Daoy (cell line): ENCODE data around the gene MILR1. TPM values are rescaled to one million over a fixed set of nuclear protein-coding genes. Genes with fewer than 3 reads are reported as not detected.
A peak's percentile ranks its signal among the peaks of the same experiment; 100 is the strongest.
"Not testable (repeated sequence)": the region's sequence is repeated elsewhere in the genome, so short reads cannot be mapped to it uniquely, and the experiment has no call there.

Experiments
- DNase-seq: peaks from one replicate; pipeline ENCODE4 v3.0.0-alpha.2; 2015; ENCODE audit warnings: low read depth
- total RNA-seq: library from RNA; depleted of rRNA; stranded (reverse); fragments of >200 nt; shearing (Covaris generic); gene quantifications from 2 replicates; pipeline ENCODE4 v1.2.3, GENCODE V29; 2014

Gene MILR1
- total RNA-seq, 1 experiment from 2014 or later = 5.1 TPM

DNA sequence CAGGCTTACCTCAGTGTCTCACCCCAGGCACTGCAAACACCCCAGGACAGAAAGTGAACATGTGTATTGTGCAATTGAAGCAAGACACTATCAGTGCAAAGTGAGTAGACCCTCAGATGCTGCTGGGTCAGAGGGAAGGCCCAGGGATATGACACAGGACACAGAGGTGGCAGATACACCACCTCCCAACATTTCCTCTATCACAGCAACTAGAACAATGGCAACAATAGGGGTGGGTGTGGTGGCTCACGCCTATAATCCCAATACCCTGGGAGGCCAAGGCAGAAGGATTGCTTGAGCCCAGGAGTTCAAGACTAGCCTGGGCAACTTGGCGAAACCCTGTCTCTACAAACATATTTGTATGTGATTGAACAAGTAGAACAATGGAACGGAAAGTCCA is 22.5 kb downstream of the MILR1 start:
- DNase-seq = no peak

DNA sequence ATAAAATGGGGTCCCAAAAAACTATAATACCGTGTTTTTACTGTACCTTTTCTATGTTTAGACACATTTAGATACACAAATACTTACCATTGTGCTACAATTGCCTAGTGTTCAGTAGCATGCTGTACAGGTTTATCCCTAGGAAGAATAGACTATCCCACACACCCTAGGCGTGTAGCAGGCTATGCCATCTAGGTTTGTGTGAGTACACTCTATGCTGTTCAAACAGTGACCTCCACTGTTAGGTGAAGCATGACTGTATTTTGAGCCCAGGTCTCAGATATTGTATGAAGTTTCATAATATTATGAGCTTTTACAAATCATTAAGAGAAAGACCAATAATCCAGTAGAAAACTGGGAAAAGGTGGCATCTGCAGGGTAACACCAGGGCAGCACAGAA is 23.6 kb downstream of the MILR1 start:
- DNase-seq = no peak

DNA sequence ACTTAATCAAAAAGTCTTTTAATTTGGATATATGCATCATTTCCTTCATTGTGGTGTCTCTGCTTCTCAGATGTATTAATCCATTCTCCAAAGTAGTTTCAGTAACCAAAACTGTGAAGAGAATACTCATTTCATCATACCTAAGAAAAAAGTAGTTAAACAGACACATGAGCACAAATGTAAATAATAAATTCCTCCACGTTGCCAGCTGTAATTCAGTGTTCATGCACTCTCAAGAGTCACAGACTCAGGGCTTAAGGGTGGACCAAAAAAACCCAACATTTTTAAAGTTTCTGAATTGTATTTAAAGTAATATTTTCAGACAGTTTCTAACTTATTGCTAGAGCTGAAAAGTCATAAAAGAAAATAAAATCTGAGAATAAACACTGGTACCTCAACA is 28.9 kb downstream of the MILR1 start:
- no peak for DNase-seq

DNA sequence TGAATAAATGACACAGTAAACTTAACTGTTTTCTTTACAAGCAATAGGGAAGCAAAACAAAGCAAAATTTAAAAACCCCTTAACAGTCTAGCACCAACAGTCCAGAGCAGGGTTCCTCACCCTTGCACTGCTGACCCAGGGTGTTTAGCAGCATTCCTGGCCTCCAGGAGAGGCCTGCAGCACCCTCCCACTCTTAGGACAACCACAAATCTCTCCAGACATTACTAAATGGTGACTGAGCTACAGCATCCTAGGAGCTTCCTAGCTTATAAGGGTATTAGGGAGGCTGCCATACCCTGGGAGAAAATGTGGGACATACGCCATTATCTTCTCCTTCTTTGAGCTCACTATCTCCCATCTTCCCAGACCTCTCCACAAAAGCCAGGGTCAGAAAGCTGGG is 32.0 kb downstream of the MILR1 start:
- no peak for DNase-seq

GRCh38 chr17:64484380-64484779 is 35.5 kb downstream of the MILR1 start:
- no peak for DNase-seq

DNA sequence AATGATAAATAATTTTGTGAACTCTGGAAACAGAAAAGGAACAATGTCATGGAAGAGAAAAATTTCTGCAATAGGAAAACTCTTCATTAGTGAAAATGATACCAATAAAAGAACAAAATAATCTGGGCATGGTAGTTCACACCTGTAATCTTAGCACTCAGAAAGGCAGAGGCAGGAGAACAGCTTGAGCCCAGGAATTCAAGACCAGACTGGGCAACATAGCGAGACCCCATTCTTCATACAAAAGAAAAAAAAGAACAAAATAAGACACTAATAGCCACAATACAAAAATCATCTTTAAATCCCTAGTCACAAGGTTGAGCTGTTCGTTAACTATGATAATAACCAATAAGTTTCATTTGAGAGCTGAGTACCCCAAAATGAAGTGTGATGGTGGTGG is 39.4 kb downstream of the MILR1 start:
- no peak for DNase-seq

DNA sequence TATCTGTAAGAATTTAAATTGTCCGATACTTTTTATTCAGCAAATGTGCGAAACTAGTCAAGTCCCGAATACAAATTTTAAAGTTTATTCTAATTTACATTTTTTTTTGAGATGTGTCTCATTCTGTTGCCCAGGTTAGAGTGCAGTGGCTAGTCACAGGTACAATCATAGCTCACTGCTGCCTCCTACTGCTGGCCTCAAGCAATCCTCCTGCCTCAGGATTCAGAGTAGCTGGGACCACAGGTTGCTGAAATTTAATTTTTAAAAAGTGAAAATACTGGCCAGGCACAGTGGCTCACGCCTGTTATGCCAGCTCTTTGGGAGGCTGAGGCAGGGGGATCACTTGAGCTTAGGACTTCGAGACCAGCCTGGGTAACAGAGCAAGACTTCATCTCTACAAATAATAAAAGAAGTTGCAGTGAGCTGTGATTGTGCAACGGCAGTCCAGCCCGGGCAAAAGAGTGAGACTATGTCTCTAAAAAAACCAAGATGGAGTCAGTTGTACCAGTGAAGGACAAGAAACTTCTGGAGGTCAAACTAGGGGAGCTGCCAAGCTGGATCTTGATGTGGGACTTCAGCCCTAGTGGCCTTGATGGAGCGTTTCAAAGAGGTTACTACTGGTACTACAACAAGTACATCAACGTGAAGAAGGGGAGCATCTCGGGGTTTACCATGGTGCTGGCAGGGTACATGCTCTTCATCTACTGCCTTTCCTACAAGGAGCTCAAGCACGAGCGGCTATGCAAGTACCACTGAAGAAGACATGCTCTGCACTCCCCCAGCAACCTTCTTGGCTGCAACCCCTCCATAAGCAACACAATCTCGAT is 42.3 kb downstream of the MILR1 start:
- DNase-seq = peak; percentile 46

DNA sequence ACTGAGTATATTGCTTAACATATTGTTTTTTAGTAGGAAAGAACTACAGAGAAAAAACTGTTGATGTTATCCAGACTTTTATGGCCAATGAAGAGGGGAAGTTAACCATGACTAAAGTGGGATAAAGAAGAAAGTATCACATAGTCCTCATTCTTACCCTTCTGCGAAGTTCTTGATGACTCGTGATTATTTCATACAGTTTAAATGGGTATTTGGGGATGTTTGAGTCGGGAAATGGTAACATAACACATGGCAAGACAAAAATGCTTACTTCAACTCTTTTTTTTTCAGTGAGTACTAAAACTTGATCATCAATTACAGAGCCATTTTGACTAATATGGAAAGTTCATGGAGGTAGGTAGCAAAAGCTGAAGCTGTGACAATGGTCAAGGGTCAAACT is 43.1 kb downstream of the MILR1 start:
- DNase-seq = no peak

DNA sequence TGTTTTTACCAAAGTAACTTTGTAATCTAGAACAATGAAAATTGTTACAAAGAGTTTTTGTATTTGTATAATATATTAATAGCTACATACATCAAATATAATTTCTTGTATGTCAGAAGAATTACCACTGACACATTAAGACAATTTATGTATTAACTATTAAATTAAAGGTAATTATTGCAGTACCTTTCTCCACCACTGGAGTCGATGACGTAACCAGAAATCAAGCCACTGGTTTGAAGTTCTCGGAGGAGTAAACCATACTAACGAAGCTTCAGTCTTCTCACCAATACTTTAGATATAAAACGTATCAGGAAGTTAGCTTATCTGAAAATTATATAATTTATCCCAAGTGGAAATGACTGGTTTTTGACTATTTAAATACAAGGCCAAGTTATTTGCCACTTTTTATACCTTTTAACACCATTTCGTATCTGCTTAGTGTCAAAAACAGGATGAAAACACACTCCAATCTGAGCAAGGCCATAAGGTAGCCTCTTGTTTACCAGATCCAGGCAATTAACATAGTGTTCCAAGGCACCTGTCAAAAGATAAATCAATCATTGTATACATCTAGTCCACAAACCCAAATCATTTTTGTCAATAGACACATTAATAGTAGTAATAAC is 43.7 kb downstream of the MILR1 start:
- DNase-seq = no peak

GRCh38 chr17:64494121-64494520 is 45.2 kb downstream of the MILR1 start:
- no peak for DNase-seq

GRCh38 chr17:64495300-64495699 is 46.4 kb downstream of the MILR1 start:
- not testable (repeated sequence) for DNase-seq

DNA sequence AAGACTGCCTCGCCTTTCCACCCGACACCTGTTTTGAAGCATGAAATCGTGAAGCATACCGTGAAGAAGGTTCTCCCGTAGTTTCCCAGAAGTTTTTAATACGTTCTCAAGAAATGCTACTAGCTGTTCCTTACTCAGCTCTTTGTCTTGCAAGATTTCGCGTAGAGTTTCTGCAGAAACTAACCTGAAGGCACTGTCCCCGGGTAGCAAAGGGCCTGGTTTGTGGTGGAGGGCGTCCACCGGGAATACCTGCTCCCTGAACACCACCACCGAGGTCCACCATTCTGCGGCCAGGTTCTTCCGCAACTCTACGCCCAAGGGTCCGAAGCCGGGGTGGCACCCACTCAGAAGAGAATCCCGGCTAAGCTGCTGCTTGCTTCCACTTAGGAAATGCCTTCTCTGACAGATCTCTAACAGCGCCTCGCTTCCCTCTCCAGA is 47.5 kb downstream of the MILR1 start:
- DNase-seq = no peak

DNA sequence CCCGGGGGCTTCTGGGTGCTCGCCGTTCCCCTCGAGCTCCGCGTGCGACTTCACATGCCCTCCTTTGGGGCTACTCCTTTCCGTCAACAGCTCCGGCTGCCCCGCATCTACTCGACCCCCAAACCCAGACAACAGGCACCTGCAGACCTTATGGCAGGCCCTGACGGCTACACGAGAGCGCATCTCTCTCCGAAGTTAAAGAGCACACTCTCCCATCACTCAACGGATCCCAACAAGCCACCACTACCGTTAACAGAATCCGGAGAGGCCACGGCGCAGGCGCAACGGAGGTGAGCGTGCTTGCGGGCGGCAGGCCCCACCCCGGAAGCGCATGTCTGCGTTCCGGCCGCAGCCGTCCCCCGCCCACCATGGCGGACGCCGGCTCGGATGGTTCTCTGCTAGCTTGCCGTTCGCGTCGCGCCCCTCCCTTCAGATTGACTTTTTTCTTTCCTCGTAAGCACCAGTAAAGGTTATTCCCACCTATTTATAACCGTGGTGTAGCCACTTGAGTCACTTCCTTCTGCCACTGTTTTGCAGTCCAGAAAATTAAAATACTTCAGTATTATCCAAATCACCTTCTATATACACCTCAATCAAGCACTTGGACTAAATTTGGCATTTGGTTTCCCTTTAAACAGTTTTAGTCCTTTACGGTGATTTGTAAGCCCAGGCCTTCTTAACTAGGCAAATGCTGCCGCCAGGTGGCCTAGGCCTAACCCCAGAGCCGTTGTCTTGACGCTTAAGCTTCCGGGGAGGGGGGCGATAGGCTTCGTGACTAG is 48.1 kb downstream of the MILR1 start, which contains the start of gene POLG2:
Gene POLG2 (minus strand): TSS at position 269 of the 779 bp plus-strand sequence. CDS start 86 bp downstream, at position 183.
- DNase-seq = peak; percentile 98

- DNase-seq = no peak
These were observed 48.7 kb downstream of the MILR1 start for GRCh38 chr17:64497565-64498035.

DNA sequence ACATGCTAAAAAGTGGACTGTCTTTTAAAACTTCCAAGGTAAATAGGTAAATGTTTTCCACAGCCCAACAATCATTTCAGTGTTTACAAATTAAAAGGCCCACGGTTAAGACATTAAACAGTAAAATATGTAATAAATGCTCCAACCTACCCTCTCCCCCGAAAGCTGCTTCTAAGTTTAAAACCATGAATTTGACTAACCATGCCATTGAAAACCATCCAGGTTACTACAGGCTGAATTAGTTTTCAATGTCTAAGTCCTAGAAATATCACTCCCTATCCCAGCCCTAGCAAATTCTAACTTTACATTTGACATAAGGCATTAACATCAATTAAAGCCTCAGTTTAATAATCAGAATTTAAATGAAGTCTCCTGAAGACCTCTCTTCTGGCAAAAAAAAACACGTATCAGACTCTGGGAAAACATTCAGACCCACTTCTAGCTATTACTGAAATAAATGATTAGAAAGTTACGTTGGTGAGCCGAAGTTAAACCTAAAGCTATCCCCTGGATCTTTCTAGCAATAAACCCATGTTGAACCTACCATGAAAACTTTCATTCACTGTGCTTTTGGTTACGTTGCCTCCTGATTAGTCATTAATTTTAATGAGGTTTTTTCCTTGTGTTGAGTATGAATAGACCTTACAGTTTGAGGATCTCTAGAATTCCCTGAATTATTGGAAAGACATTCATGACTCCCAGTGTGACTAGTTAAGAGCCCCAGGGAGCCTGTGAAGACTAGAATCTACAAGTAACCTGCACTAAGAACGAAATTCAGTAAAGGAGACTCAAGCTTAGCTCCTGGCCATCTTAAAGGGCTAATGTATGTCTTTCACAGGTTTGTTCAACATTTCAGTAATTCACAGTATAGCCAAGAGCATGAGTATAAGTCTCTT is 49.6 kb downstream of the MILR1 start:
- no peak for DNase-seq

DNA sequence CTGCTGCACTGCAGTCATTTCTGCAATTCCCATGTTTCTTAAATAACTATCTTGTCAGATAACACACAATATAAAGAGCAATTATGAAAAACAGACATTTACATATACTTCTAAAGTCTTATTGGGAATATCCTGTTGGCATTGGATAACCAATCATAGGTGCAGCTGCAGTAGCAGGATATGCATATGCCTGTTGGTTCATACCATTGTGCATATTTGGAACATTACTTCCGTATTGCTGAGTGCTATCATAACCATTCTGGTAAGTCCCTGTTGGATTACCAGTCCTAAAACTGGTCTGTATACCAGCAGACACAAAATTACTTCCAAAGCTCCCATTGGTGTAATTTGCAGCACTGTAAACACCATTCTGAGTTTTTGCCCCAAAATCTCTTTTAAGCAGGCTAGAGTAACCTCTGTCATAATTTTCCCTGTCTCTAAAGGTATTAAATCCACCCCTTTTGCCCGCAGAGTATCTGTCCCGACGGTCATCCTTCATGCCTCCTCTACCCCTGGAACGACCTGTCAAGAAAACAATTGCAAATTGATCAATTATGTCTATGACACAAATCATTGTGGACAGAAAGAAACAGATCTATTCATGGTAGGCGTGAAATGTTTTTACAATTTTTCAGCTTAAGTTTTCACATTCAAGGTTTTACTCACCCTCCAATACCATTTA is 51.0 kb downstream of the MILR1 start:
- DNase-seq = no peak

DNA sequence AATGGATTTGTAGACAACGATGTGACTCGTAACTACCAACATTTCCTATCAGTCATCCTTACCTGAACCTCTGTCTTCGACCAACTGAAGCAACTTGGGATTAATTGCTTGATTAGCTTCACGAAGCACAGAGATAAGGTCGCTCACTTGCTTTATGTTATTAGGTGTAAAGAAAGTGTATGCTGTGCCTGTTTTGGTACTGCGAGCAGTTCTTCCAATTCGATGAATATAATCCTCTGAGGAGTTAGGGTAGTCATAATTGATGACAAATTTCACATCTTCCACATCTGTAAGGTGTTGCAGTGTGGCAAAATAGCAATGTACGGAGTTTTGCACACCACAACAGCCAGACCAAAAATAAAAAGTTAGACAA is 51.6 kb downstream of the MILR1 start:
- DNase-seq = no peak

DNA sequence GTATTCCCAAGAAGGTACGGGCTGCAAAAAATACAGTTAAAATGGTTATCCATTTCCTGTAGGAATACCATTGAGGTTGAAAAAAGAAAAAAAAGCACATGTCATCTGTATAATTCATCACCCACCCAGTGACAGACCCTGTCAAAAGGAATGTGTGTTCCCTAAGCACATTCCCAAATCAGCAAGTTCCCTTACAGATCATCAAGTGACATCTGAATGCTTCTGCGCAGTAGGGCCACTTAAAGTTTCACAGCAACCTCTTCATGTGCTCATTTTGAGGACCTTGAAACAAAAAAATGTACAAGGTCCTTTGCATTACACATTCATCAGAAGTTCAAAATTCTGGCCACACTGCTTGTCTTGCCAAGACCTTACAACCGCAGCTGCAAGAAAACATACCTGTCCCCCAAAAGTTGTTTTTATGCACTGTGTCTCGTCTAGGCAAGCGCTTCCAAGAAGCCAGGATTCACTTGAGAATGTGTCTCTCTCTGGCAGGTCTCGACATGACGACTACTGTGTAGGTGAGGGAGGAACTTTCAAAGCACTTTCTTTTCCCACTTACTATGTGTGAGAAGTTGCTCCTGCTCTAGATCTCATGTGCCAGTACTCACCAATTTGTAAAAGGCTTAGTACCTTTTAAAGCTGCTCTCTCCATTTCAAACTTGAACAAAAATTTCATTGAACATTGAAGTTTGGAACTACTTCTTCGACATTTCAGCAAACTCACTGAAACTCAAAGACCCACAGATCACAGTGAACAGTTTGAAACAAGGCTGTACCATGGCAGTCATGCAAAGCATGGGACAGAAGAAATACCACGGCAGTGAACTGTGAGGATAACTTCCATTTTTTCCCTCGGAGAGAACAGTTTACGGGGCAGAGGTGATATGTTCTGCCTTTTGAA is 52.2 kb downstream of the MILR1 start:
- DNase-seq = no peak

DNA sequence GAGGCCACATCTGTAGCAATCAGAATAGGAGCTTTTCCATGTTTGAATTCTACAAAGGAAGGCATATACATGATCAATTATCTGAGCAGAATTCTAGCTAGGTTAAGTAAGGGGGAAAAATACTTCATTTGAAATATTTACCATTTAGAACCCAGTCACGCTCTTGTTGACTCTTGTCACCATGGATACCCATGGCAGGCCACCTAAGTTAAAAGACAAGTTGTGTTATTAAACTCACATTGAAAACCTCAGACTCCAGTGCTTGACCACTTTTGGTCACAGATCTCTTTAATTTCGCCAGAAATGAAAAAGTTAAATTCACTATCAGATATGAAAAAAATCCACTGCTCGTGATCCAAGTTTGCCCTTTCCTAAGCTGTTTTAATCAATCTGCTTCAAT is 53.1 kb downstream of the MILR1 start:
- no peak for DNase-seq

- DNase-seq = no peak
These were observed 53.9 kb downstream of the MILR1 start for GRCh38 chr17:64502809-64503208.
